Testis (tissue), 3 donors: ENCODE measurements around the gene CAB39. TPM values are rescaled to one million over a fixed set of nuclear protein-coding genes. Genes with fewer than 3 reads are reported as not detected.

ENCODE experiments used
- DNase-seq: peaks from one replicate; pipeline ENCODE4 v3.0.0-alpha.2; 2019
- H3K27ac ChIP-seq, 2 donors: fragments of 200-600 bp; sonication (generic); one replicate each; pipeline ENCODE4 v1.5.1; 2019
- H3K27me3 ChIP-seq: fragments of 200-600 bp; sonication (generic); one replicate; pipeline ENCODE4 v1.5.1; 2019
- H3K36me3 ChIP-seq: fragments of 200-600 bp; sonication (generic); one replicate; pipeline ENCODE4 v1.5.1; 2017; ENCODE audit warnings: low read depth; ENCODE audit errors: missing control alignments
- H3K4me1 ChIP-seq: fragments of 200-600 bp; sonication (generic); one replicate; pipeline ENCODE4 v1.5.1; 2019
- H3K4me3 ChIP-seq, 2 donors: fragments of 200-600 bp; sonication (generic); one replicate each; pipeline ENCODE4 v1.5.1; 2017 to 2019
- H3K9me3 ChIP-seq: fragments of 200-600 bp; sonication (generic); one replicate; pipeline ENCODE4 v1.5.1; 2017
- CTCF ChIP-seq, 3 experiments: fragments of 450-650 bp in 2 of 3; fragments of 200-600 bp in 1 of 3; sonication (generic) in 1 of 3; IDR thresholded peaks; one replicate each; pipeline ENCODE4 v1.5.1; 2016 to 2019; ENCODE audit warnings: antibody characterized with exemption in 3 of 3, mild to moderate bottlenecking in 2 of 3, moderate library complexity in 1 of 3
- POLR2A ChIP-seq: fragments of 450-650 bp; IDR thresholded peaks from one replicate; pipeline ENCODE4 v1.6.1; 2017; ENCODE audit warnings: antibody characterized with exemption, mild to moderate bottlenecking, moderate library complexity
- WGBS, 2 donors: methylation state at CpG; one replicate each; pipeline ENCODE4 v1.1.5; 2018; 5-methylcytosine and 5-hydroxymethylcytosine counted together
- intact Hi-C: fragments of 100-400 bp; cut with DNase I; formaldehyde crosslinking; loops from one replicate; pipeline ENCODE4 v1.15.1; 2023; ENCODE audit warnings: low total_unique reads
- polyA plus RNA-seq: library from polyadenylated mRNA; stranded (reverse); fragments of 350-450 nt; fragmentation: Illumina TruSeq; extraction: RNeasy Lipid Tissue Mini Kit (QIAGEN cat#74804); gene quantifications from one replicate; pipeline ENCODE4 v1.2.3, GENCODE V29; 2014; ENCODE audit warnings: low read depth, low replicate concordance; ENCODE audit not compliant: insufficient read depth
- total RNA-seq, 2 donors: library from RNA; depleted of rRNA; stranded (reverse); fragments of >200 nt; gene quantifications; one replicate each; pipeline ENCODE4 v1.2.3, GENCODE V29; 2016

The CAB39 gene
- total and polyA plus RNA-seq, 3 donors from 2014 or later = 76.1 to 82.2 (median 76.8) TPM

DNA sequence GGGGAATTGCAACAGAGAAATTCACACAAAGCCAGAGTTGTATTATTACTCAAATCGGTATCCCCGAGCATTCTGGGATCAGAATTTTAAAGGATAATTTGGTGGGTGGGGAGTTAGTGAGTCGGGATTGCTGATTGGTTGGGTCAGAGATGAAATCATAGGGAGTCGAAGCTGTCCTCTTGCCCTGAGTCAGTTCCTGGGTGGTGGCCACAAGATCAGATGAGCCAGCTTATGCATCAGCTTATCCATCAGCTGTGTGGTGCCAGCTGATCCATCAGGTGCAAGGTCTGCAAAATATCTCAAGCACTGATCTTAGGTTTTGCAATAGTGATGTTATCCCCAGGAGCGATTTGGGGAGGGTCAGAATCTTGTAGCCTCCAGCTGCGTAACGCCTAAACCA is 117.8 kb downstream of the CAB39 start:
- Histone ChIP-seq H3K27ac (no peak overlapping the region), H3K4me3 (no peak overlapping the region), H3K27me3 (no peaks in the 10 kb centered on the region), H3K9me3 (no peaks in the 10 kb centered on the region), H3K36me3 (no peaks in the 10 kb centered on the region), H3K4me1 (peaks cover 4% of the 10 kb centered on the region)
- TF ChIP-seq CTCF (IDR thresholded peaks at IDR 0.05) (no peak), POLR2A (no peak)
- no peak for DNase-seq
- intact Hi-C loops = no loop called here
- 80 to 83% methylated on average over 7 of the region's 7 CpGs for WGBS, 2 donors

DNA sequence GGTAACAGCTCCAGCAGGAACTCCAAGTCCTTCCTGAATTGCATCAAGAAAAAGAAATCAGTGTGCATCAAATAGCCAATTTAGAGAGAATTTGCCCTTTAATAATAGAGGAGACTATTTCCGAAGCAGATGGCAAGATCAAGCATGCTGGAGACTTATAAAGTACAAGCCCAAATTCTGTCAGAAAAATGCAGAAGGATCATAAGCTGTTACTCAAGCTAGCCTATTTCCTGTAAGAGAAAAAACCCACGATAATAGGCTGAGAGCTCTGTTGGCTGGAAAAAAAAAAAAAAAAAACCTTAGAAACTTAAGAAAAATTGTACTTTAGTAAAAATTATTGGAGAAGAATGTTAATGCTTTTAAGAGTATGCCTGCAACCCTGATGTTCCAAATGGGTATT is 127.7 kb downstream of the CAB39 start:
- H3K4me3 ChIP-seq = no peak overlapping the region
- H3K27ac ChIP-seq = no peak overlapping the region
- WGBS, 2 donors = 39 to 58% methylated on average over 2 of the region's 2 CpGs
- intact Hi-C loops = no loop called here
- DNase-seq = no peak
- H3K9me3 ChIP-seq = no peaks in the 10 kb centered on the region
- TF ChIP-seq POLR2A (no peak), CTCF (IDR thresholded peaks at IDR 0.05) (no peak)
- H3K4me1 ChIP-seq = no peaks in the 10 kb centered on the region
- no peaks in the 10 kb centered on the region for H3K27me3 ChIP-seq
- no peaks in the 10 kb centered on the region for H3K36me3 ChIP-seq

- no peak overlapping the region for H3K27ac ChIP-seq
- H3K36me3 ChIP-seq = no peaks in the 10 kb centered on the region
- no peaks in the 10 kb centered on the region for H3K9me3 ChIP-seq
- H3K4me3 ChIP-seq = no peak overlapping the region
- no peaks in the 10 kb centered on the region for H3K4me1 ChIP-seq
- 61 to 67% methylated on average over 6 of the region's 6 CpGs for WGBS, 2 donors
- intact Hi-C loops = no loop called here
- TF ChIP-seq CTCF (IDR thresholded peaks at IDR 0.05) (no peak), POLR2A (no peak)
- no peak for DNase-seq
- no peaks in the 10 kb centered on the region for H3K27me3 ChIP-seq
Measured at GRCh38 chr2:230842473-230842872, 129.8 kb downstream of the CAB39 start.

- no peak for DNase-seq
- 85 to 86% methylated on average over 4 of the region's 4 CpGs for WGBS, 2 donors
- no peaks in the 10 kb centered on the region for H3K9me3 ChIP-seq
- H3K4me1 ChIP-seq = no peaks in the 10 kb centered on the region
- H3K27me3 ChIP-seq = no peaks in the 10 kb centered on the region
- H3K4me3 ChIP-seq = no peak overlapping the region
- no peaks in the 10 kb centered on the region for H3K36me3 ChIP-seq
- no peak overlapping the region for H3K27ac ChIP-seq
- TF ChIP-seq CTCF (IDR thresholded peaks at IDR 0.05) = no peak
- intact Hi-C loops = no loop called here
Measured at GRCh38 chr2:230843132-230843531, 130.5 kb downstream of the CAB39 start.

DNA sequence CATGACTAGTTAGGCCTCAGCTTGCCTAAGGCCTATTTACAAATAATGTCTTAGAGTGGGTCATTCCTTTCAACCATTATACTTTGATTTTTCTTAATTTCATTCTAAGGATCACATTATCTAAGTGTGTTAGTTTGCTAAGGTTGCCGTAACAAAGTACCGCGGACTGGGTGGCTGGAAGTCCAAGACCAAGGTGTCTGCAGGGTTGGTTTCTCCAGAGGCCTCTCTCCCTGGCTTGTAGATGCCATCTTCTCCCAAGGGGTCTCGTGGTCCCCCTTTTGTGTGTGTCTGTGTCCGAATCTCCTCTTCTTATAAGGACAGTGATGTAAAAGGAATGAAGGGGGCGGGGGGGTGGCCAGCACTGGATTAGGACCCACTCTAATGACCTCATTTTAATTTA is 133.7 kb downstream of the CAB39 start:
- no peak overlapping the region for H3K27ac ChIP-seq
- H3K36me3 ChIP-seq = no peaks in the 10 kb centered on the region
- no peaks in the 10 kb centered on the region for H3K4me1 ChIP-seq
- no peaks in the 10 kb centered on the region for H3K9me3 ChIP-seq
- no peak for DNase-seq
- H3K4me3 ChIP-seq = no peak overlapping the region
- no peaks in the 10 kb centered on the region for H3K27me3 ChIP-seq
- 94 to 96% methylated on average over 6 of the region's 6 CpGs for WGBS, 2 donors
- intact Hi-C loops = no loop called here
- no peak for TF ChIP-seq POLR2A
- TF ChIP-seq CTCF (IDR thresholded peaks at IDR 0.05) = no peak
